Measurements from ENCODE around the gene IGF2BP3.

- TF ChIP-seq CTCF (IDR thresholded peaks at IDR 0.05) (no peak), POLR2A (IDR thresholded peaks at IDR 0.05) (no peak)
Observed at GRCh38 chr7:23467806-23468525, 2.3 kb downstream of the IGF2BP3 start.
